ENCODE results near the gene PCK1.

Gene PCK1

DNA sequence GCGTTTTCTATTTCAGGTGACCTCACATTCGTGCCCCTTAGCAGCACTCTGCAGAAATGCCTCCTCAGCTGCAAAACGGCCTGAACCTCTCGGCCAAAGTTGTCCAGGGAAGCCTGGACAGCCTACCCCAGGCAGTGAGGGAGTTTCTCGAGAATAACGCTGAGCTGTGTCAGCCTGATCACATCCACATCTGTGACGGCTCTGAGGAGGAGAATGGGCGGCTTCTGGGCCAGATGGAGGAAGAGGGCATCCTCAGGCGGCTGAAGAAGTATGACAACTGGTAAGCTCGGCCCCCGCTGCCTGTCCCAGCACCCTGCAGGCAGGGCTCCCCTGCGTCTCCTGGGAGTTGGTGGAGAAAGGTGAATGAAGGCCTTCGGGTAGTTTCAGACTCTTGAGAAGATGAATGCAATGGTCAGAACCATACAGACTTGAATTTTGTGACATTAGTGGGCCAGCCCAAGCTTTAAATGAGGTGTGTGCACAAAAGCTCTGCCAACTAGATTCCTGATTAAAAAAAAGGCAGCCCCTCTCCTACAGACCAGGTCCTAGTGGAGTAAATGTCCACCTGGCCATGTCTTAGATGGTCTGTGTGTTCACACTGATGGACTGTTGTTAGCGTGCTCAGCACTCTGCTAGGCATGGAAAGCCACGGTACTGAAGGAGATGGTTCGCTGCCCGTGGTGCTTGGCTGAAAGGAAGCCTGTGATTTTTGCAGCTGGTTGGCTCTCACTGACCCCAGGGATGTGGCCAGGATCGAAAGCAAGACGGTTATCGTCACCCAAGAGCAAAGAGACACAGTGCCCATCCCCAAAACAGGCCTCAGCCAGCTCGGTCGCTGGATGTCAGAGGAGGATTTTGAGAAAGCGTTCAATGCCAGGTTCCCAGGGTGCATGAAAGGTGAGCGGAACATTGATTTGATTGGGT is 708 bp downstream of the PCK1 start:
- DNase-seq = no peak

DNA sequence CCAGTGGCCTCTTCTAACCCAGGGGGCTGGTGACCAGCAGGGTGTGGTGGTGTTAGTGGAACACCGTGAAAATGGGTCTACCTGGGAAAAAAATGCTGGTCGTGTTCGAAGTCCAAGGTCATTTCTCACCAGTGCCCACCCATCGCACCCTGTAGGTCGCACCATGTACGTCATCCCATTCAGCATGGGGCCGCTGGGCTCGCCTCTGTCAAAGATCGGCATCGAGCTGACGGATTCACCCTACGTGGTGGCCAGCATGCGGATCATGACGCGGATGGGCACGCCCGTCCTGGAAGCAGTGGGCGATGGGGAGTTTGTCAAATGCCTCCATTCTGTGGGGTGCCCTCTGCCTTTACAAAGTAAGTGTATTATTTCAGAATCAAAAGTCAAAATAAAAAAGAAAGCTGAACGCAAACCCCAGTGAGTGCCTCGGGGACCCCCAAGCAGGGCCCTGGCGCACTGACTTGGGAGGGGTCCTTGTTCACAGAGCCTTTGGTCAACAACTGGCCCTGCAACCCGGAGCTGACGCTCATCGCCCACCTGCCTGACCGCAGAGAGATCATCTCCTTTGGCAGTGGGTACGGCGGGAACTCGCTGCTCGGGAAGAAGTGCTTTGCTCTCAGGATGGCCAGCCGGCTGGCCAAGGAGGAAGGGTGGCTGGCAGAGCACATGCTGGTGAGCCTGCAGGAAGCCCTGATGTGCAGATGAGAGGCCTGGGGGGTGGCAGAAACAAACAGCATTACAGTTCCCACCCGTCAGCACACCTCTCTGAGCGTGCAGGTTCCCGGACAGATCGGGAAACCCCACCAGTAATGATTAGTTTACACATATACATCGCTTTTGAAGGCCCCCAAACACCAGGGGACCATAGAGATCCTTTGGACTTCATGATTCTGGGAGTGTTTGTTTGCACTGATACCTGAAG is 1.9 kb downstream of the PCK1 start:
- DNase-seq = no peak

DNA sequence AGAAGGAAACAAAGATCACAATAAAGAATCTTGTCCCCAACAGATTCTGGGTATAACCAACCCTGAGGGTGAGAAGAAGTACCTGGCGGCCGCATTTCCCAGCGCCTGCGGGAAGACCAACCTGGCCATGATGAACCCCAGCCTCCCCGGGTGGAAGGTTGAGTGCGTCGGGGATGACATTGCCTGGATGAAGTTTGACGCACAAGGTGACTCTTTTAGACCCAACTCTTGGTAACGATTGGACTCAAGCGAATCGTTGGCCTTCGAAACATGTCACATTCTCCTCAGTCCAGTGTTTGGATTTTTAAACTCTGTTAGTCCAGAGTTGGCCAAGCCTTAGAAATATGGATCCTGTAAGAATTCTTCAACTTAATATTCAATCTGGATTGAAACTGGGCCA is 2.6 kb downstream of the PCK1 start:
- no peak for DNase-seq

DNA sequence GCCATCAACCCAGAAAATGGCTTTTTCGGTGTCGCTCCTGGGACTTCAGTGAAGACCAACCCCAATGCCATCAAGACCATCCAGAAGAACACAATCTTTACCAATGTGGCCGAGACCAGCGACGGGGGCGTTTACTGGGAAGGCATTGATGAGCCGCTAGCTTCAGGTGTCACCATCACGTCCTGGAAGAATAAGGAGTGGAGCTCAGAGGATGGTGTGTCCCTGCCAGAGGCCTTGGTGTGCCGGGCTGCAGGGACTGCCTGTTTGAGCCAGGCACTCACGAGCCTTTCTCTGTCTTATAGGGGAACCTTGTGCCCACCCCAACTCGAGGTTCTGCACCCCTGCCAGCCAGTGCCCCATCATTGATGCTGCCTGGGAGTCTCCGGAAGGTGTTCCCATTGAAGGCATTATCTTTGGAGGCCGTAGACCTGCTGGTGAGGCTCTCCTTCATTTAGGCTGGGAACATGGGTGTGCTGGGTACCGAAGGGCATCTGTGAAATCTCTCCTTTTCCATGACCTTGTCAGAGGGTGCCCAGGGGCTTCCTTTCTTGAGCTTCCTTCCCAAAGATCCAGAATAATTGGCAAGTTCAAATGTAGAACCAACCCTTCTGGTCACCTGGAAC is 3.4 kb downstream of the PCK1 start:
- DNase-seq = no peak

DNA sequence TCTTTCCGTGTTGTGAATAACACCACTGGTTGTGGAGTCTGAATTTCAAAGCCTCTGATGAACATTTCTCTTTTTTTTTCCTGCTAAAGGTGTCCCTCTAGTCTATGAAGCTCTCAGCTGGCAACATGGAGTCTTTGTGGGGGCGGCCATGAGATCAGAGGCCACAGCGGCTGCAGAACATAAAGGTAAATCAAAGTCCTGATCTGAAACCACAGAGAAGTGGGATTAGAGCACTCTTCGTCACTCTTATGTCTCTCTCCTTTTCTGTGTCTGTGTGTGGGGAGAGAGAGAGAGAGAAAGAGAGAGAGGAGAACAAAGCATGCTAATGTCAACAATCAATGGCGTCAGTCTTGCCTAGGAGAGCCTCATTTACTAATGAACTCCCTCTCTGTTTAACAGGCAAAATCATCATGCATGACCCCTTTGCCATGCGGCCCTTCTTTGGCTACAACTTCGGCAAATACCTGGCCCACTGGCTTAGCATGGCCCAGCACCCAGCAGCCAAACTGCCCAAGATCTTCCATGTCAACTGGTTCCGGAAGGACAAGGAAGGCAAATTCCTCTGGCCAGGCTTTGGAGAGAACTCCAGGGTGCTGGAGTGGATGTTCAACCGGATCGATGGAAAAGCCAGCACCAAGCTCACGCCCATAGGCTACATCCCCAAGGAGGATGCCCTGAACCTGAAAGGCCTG is 4.2 kb downstream of the PCK1 start:
- DNase-seq = no peak

DNA sequence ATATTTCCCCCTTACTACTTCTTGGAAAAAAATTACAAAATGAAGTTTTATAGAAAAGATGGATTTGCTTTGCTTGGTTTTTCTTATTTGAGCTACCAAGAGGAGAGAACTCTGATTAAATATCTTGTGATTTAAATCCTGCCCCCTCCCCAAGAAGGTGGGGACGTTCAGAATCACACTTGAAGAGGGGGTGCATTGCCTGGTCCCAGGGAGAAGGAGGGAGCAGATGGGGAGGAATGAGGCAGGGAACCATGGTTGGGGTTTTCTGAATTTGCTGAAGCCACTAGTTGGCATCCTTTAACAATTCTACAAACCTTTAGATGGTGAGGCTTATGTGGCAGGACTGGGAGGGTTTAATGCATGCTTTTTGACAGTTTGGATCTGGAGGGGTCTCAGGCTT is 5.5 kb downstream of the PCK1 start:
- DNase-seq = no peak

DNA sequence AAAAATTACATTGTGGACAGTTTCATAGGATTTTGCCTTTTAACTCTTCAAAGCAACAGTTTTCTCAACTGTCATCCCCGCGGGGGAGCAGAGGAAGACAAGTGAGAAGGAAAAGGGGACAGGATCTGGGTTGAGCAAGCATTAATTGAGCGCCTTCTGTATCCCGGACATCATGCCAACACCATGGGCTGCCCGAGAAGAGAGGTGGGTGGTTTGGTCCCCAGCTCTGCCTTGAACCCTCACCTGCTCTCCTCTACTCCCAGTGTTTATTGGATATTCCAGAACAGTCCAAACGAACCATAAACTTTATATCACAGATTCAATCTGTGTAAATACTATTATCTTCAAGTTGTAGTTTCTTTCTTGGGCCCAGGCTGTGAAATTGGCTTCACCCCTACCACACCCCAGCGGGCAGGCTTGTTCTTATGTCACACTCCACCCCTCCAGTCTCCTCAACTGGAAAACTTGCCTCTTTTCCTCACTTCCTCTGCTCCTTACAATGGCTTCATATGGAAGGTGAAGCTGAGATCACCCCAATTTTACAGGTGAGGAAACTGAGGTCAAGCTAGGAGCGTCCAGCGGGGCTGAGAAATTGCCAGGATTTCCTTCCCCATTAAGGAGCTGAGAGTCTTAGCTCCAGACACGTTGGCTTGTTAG is 6.0 kb downstream of the PCK1 start:
- DNase-seq = no peak

DNA sequence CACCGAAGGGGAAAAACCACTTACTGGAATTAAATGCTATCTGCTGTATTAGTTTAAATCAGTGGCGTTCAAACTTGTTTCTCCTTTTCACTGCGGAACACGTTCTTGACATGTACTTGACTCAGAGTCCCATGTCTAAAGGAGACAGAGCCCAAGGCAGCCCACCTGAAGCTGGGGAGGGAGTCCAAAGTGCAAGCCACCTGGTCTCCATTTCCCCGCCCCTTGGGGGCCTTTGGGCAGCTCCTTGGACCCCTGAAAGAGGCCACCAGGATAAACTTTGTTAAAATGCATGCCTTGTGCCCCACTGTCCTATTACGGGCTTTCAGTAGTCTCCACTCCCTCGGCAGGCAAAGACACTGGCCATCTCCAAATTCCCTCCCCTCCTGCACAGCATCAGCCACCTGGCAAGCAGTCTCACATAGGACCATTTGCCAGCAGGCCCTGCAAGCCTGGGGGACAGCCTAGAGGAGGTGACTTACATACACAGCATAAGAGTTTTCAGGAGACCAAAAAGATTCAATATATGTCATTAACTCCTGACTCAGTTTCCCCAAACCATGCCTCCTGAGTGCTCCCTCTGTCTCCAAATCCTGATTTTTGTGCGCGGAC is 6.7 kb downstream of the PCK1 start:
- no peak for DNase-seq

DNA sequence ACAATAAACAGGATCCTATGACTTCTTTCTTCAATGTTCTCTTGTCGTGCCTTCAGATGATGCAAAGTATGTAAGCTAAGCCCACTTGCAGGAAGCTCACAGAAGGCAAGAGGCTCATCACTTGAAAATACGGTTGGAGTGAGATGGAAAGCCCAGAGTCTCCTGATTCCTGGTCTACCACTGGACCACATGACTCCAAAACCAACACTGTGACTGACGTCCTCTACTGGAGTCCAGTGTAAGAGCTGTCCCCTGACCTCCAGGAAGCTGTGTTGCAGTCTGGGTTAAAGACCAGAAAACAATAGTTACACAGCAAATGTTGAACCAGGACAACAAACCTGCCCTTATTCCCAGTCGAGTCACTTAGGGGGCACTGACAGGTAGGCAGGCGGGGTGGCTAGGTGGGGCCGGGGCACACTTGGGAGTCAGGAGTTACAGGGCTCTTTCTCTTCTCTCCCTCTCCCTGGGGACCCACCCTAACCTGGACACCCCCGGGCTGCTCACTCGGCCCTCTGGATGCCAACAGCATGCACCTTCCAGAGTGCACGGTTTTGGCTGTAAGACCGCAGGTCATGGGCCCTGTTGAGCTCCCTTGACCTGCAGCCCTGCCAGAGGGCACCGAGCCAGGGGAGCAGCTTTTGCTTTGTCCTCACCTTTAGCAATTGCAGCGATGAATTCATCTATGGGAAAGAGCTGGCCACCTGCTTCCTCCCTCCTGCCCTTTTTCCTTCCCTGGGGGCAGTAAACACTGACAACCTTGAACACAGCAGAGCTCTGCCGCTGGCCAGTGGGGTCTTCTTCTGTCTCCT is 7.4 kb downstream of the PCK1 start:
- no peak for DNase-seq

DNA sequence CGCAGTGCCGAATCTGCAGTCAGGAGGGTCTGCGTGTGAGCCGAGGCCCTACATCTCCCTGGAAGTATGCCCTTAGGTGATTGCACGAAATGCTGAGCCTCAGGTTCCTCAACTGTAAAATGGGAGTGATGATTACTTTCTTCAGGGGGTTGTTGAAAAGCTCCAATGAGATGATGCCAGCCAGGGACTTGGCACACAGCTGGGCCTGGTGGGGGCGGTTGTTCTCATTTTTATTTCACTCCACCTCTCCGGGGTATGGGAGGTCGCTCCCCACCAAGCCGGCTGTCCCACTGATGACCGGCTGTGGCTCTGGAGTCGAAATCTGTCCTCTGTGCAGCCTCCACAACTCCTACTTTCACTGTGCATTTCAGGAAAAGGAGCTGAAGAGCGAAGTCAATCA is 8.1 kb downstream of the PCK1 start:
- DNase-seq = no peak

DNA sequence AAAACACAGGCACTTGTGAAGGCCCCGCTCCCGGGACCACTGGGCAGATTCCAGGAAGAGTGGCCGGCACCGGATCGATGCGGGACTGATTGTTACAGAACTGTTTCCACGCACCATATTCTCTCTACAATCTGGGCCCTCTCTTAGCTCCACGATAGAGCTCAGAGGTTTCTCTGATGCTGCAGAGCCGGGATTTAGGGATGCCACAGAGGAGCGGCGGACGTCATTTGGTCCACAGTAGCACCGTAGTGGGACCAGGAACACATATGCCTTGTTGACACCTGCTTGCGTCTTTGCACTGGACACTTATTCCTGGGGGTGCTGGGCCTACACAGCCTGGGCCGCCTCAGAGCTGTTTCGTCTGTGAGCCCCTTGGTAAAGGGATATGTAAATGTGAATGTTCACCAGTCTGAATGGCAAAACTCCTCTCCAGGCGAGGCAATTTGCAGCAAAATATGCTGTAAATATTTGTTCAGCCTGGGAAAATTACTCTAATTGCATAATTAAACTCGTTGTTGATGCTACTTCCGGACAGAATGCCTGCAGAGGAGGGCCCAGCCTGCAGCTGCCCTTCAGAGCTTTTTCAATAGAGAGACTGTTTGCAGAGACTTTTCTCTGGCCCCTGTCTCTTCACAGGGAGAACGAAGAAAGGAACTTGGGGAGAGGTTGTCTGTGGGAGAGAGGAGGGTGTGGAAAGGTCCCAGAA is 9.4 kb downstream of the PCK1 start:
- DNase-seq = no peak

DNA sequence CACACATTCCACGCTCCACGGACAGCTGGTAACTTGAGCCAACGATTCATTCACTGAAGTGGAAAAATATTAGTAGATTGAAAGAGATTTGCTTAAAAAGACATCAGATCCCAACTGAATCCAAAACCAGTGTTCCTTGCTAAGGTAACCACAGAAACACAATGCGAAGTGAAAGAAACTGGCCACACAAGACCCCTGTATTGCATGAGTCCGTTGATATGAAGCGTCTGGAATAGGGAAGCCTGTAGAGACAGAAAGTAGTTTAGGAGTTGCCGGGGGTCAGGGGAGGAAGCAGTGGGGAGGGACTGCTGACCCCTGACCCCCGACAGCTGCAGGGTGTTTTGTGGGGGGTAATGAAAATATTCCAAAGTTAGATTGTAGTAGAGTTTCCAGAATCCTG is 10.0 kb downstream of the PCK1 start:
- no peak for DNase-seq

DNA sequence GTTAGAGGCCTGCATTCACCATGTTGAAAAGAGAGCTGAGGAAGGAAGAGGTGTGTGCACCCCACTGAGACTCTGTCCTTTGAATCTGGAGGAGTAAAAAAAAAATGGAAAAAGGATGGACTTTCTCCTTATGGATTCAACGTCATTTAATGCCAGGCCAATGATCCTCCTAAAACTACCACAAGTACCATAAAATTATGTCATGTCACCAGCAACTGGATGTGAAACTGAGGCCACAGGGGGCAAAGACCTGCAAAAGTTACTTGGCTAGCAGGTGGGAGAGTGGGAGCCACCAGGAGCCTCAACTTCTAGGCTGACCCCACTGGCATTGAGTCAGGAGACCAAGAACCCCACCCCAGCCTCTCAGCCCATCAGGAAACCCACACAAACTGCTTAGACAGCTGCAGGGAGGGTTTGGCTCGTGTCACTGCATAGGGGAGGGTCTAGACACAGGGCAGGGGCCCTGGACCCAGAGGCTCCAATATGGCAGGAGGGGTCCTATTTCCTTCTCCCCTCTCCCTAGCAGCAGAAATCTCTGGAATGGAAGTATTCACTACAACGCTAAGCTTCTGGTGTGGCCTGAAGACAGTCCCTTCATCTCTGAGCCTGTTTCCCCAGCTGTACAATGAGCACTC is 11.0 kb downstream of the PCK1 start:
- no peak for DNase-seq

DNA sequence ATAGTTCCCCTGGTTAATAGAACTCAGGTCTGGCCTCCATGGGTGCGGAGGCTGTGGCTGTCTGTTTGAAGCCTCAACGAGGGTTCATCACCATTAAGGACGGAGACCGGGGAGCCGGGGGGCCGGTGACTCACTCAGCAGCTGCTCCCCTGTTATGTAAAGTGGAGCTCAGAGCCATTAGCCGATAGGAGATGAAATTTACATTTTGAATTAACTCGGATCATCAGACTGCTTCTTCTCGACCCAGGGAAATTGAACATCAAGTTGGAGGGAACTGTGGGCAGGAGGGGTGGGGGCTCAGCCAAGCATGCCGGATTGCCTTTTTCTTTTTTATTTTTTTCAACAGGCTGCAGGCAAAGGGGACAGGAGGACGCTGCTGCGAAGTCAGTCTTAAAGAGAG is 12.3 kb downstream of the PCK1 start:
- DNase-seq = no peak

DNA sequence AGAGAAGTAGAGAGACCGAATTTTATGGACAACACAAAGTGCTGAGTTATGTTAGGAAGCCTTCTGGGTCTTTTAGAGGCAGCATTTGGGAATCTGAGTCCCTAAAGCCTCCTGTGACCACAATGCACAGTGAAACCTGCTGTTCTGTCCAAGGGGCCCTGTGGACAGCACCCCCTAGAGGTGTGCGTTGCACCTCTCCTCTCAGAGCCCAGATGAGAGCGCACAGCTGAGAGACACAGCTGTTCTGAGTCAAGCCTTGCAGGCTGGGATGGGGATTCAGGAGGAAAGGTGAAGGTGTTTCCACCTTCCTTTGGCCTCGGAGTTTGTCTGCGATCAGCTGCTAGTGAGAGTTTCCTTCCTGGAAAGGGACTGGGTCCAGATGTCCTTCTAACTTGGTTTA is 13.0 kb downstream of the PCK1 start:
- DNase-seq = no peak

DNA sequence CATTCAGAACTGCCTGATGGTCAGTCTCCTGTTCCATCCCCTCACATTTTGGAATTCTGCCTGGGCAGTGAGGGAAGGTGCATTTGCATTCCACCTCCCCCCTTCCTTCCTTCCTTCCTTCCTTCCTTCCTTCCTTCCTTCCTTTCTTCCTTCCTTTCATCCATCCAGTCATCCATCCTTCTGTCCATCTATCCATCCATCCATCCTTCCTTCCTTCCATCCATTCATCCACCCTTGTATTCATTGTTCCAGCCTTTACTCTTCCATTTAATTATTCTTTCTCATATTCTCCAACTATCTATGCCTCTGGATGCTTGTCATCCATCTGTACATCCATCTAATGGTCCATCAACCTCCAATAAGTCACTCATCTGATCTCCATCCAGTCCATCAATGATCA is 14.0 kb downstream of the PCK1 start:
- DNase-seq = no peak

DNA sequence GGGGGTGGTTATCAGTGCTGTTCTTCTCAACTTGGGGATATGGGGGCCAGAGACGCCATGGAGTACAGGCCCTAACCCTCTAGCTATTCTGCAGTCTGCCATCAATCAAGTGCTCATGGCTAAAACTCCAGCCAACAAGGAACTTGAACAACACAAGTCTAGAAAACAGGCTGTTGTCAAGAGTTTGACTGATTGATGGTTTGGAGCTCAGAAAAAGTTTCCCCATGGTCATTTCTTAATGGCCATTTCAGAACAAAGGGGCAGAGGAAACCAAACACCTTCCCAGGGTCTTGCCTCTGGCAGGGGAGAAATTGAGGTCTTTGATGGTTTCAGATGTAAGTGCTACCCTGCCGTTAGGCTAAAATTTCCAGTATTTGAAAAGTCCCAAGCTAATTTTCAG is 15.1 kb downstream of the PCK1 start:
- DNase-seq = no peak

DNA sequence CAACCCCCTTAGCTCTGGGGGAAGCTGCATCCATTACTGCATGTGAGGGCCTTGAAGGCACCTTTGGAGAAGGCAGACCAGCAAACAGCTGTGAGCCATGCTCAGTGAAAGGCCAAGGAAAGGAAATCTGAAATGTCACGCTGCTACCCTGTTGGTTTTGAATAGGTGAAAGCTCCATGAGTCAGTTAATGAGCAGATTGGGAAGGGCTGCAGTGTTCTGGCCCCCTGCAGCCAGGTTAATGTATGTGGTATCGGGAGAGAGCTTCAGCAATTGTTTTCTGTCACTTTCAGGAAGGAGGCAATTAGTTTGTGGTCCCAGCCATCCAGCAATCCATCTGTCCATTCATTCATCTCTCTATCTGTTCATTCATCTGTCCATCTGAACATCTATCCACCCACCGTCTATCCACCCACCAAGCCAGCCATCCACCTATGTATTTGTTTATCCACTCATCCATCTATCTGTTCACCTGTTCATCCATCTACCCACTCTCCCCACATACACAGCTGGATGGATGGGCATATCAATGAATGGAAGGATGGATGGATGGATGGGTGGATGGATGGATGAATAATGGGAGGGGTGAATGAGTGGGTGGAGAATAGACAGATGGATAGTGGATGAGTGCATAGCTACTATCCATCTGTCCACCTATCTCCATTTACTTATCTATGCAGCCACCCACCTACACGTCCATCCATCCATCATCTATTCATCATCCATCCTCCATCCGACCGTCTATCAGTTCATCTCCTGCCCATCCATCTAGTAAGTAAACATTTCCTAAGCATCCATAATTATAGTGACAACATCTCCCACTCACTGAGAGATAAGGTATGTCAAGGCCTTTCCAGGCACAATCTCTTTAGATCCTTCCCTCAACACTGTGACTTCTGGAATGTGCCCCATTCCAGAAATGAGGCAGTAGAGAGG is 16.0 kb downstream of the PCK1 start:
- no peak for DNase-seq

All from right hindlimb (tissue), 1 donor.